ENCODE data around the gene ARHGAP33. TPM values are rescaled to one million over a fixed set of nuclear protein-coding genes. Genes with fewer than 3 reads are reported as not detected.

The ARHGAP33 gene
- total RNA-seq, 2 donors from 2014 or later: 13.2 to 38.1 TPM

GRCh38 chr19:35738021-35738886 lies 37.1 kb upstream of the ARHGAP33 start:
- no peaks in the 10 kb centered on the region for H3K9me3 ChIP-seq
- no peak for TF ChIP-seq POLR2AphosphoS5 (IDR thresholded peaks at IDR 0.05)
- TF ChIP-seq CTCF (IDR thresholded peaks at IDR 0.05): no peak
- TF ChIP-seq POLR2A (IDR thresholded peaks at IDR 0.05): no peak
- no peak overlapping the region for H3K27ac ChIP-seq
- DNase-seq (ENCODE audit: low spot score): no peak
- no peaks in the 10 kb centered on the region for H3K27me3 ChIP-seq (replicated peaks; ENCODE audit: insufficient read depth)
- intact Hi-C loops (cut with DNase I): no loop called here
- 91% methylated on average over 37 of the region's 37 CpGs for WGBS
- no peak overlapping the region for H3K4me3 ChIP-seq
- peaks cover 8 to 16% of the 10 kb centered on the region in 2 donors for H3K36me3 ChIP-seq
- peaks cover 3% of the 10 kb centered on the region for H3K4me1 ChIP-seq (replicated peaks)

- no peaks in the 10 kb centered on the region for H3K9me3 ChIP-seq
- no peak overlapping the region for H3K27ac ChIP-seq
- H3K4me1 ChIP-seq (replicated peaks): peaks cover 3% of the 10 kb centered on the region
- DNase-seq (ENCODE audit: low spot score): no peak
- no peak overlapping the region for H3K4me3 ChIP-seq
- 89% methylated on average over 2 of the region's 2 CpGs for WGBS
- peaks cover 8 to 16% of the 10 kb centered on the region in 2 donors for H3K36me3 ChIP-seq
- intact Hi-C loops (cut with DNase I): no loop called here
- no peaks in the 10 kb centered on the region for H3K27me3 ChIP-seq (replicated peaks; ENCODE audit: insufficient read depth)
- TF ChIP-seq CTCF (IDR thresholded peaks at IDR 0.05) (no peak), POLR2A (IDR thresholded peaks at IDR 0.05) (no peak), POLR2AphosphoS5 (IDR thresholded peaks at IDR 0.05) (no peak)
These were observed 36.5 kb upstream of the ARHGAP33 start for GRCh38 chr19:35738887-35739229.

- H3K4me3 ChIP-seq: peak overlapping the region; percentile 39 to 54
- intact Hi-C loops (cut with DNase I): loop anchor here (5.0 to 10.0 kb wide), 2 partner anchors 193 to 475 kb away; partner anchors contain the start of genes ZNF146 and ZNF565
- H3K27me3 ChIP-seq (replicated peaks; ENCODE audit: insufficient read depth): no peaks in the 10 kb centered on the region
- H3K36me3 ChIP-seq: peaks cover 8 to 16% of the 10 kb centered on the region in 2 donors
- H3K27ac ChIP-seq: peak overlapping the region; percentile 40 to 68
- DNase-seq (ENCODE audit: low spot score): no peak
- peaks cover 3% of the 10 kb centered on the region for H3K4me1 ChIP-seq (replicated peaks)
- H3K9me3 ChIP-seq: no peaks in the 10 kb centered on the region
- TF ChIP-seq POLR2AphosphoS5 (IDR thresholded peaks at IDR 0.05) (no peak), POLR2A (IDR thresholded peaks at IDR 0.05) (no peak), CTCF (IDR thresholded peaks at IDR 0.05) (no peak)
- 73% methylated on average over 29 of the region's 29 CpGs for WGBS
These were observed 35.9 kb upstream of the ARHGAP33 start for GRCh38 chr19:35739275-35740107.

GRCh38 chr19:35740108-35740422 lies 35.3 kb upstream of the ARHGAP33 start:
- no peak for DNase-seq (ENCODE audit: low spot score)

More at GRCh38 chr19:35740108-35740422, 35.3 kb upstream of the ARHGAP33 start:
- H3K36me3 ChIP-seq: peaks cover 8 to 16% of the 10 kb centered on the region in 2 donors
- H3K27ac ChIP-seq: peak overlapping the region; percentile 40 to 68
- intact Hi-C loops (cut with DNase I): loop anchor here (5.0 to 10.0 kb wide), 2 partner anchors 192 to 475 kb away; partner anchors contain the start of genes ZNF146 and ZNF565
- WGBS: 2% methylated on average over 16 of the region's 16 CpGs
- H3K27me3 ChIP-seq (replicated peaks; ENCODE audit: insufficient read depth): no peaks in the 10 kb centered on the region
- peaks cover 3% of the 10 kb centered on the region for H3K4me1 ChIP-seq (replicated peaks)
- H3K9me3 ChIP-seq: no peaks in the 10 kb centered on the region
- TF ChIP-seq CTCF (IDR thresholded peaks at IDR 0.05) (no peak), POLR2A (IDR thresholded peaks at IDR 0.05) (no peak), POLR2AphosphoS5 (IDR thresholded peaks at IDR 0.05) (no peak)
- H3K4me3 ChIP-seq: peak overlapping the region; percentile 39 to 54

Data from prostate gland (tissue), 2 donors.